ENCODE measurements around the gene YIPF5. TPM values are rescaled to one million over a fixed set of nuclear protein-coding genes. Genes with fewer than 3 reads are reported as not detected.

The YIPF5 gene
- total RNA-seq, 1 donor from 2014 or later, result 42.5 TPM

DNA sequence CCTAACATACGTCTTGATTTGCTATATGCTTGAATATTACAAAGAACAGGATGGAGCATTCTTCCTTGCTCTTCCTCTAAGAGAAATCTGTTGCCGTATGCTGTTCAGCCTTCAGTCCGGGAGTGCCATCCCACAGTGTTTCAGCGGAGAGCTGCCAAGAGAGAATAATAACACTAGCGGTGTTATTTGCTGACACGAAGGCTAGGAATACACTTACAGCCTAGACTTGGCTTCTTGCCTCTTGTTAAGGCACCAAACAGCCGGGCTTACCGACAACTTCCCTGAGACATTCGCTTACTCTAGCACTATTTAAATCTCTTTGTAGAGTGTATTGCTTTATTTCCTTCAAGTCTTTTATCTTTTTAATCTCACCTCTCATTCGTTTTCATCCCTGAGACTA is 31.6 kb upstream of the YIPF5 start:
- no peaks in the 10 kb centered on the region for H3K27me3 Mint-ChIP-seq (ENCODE audit: unreplicated experiment)
- no peaks in the 10 kb centered on the region for H3K9me3 Mint-ChIP-seq (ENCODE audit: unreplicated experiment)
- no peak for DNase-seq
- H3K27ac Mint-ChIP-seq (ENCODE audit: unreplicated experiment), result no peak overlapping the region
- H3K36me3 Mint-ChIP-seq (ENCODE audit: unreplicated experiment), result no peaks in the 10 kb centered on the region
- H3K4me3 Mint-ChIP-seq (ENCODE audit: unreplicated experiment), result no peak overlapping the region
- TF ChIP-seq, protein P1, sequence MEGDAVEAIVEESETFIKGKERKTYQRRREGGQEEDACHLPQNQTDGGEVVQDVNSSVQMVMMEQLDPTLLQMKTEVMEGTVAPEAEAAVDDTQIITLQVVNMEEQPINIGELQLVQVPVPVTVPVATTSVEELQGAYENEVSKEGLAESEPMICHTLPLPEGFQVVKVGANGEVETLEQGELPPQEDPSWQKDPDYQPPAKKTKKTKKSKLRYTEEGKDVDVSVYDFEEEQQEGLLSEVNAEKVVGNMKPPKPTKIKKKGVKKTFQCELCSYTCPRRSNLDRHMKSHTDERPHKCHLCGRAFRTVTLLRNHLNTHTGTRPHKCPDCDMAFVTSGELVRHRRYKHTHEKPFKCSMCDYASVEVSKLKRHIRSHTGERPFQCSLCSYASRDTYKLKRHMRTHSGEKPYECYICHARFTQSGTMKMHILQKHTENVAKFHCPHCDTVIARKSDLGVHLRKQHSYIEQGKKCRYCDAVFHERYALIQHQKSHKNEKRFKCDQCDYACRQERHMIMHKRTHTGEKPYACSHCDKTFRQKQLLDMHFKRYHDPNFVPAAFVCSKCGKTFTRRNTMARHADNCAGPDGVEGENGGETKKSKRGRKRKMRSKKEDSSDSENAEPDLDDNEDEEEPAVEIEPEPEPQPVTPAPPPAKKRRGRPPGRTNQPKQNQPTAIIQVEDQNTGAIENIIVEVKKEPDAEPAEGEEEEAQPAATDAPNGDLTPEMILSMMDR (IDR thresholded peaks at IDR 0.05; ENCODE audit: partially characterized antibody, unreplicated experiment), result no peak
- peaks cover 8% of the 10 kb centered on the region for H3K4me1 Mint-ChIP-seq (ENCODE audit: low read depth, unreplicated experiment)

DNA sequence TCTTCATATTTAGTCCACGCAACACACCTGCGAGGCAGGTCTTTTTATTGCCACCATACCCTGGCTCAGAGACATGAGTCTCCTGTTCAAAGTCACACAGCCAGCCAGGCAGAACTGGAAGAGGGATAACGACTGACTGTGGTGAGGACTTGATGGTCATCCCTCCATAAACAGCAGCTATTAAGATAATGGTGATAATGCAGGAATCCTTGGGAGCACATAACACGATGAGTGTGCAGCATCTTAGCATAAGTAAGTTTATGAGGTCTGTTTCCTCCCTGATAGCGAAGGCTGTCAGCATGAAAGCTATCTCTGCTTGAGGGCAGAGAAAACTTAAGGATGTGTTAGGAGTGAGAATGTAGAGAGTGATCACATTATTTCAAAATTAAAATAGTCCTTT is 31.1 kb upstream of the YIPF5 start:
- Mint-ChIP-seq H3K4me3 (ENCODE audit: unreplicated experiment) (no peak overlapping the region), H3K27ac (ENCODE audit: unreplicated experiment) (no peak overlapping the region), H3K9me3 (ENCODE audit: unreplicated experiment) (no peaks in the 10 kb centered on the region), H3K4me1 (ENCODE audit: low read depth, unreplicated experiment) (peaks cover 8% of the 10 kb centered on the region), H3K27me3 (ENCODE audit: unreplicated experiment) (no peaks in the 10 kb centered on the region), H3K36me3 (ENCODE audit: unreplicated experiment) (no peaks in the 10 kb centered on the region)
- TF ChIP-seq, protein P1 (IDR thresholded peaks at IDR 0.05; ENCODE audit: partially characterized antibody, unreplicated experiment), result no peak
- no peak for DNase-seq

DNA sequence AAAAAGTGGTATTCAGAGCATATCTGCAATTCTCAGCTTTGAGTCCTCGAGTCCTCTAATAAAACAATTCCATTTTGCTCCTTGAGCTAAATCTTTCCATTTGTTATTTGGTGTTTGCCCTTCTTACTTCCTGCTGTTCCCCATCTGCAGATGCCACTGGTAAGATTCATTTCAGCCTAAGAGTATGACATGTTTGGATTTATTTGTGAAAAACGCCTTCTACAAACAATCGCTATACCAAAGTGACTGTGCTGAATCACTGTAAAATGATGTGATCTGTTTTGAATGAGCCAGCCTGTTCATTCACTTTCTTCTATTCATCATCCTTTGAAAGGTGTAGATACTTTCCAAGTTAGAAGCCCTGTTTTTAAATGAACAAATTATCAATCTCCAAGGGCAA is 27.9 kb upstream of the YIPF5 start:
- no peak for DNase-seq
- TF ChIP-seq, protein P1 (IDR thresholded peaks at IDR 0.05; ENCODE audit: partially characterized antibody, unreplicated experiment), result no peak
- Mint-ChIP-seq H3K27ac (ENCODE audit: unreplicated experiment) (no peak overlapping the region), H3K4me3 (ENCODE audit: unreplicated experiment) (no peak overlapping the region), H3K4me1 (ENCODE audit: low read depth, unreplicated experiment) (no peaks in the 10 kb centered on the region), H3K27me3 (ENCODE audit: unreplicated experiment) (no peaks in the 10 kb centered on the region), H3K36me3 (ENCODE audit: unreplicated experiment) (no peaks in the 10 kb centered on the region), H3K9me3 (ENCODE audit: unreplicated experiment) (no peaks in the 10 kb centered on the region)

DNA sequence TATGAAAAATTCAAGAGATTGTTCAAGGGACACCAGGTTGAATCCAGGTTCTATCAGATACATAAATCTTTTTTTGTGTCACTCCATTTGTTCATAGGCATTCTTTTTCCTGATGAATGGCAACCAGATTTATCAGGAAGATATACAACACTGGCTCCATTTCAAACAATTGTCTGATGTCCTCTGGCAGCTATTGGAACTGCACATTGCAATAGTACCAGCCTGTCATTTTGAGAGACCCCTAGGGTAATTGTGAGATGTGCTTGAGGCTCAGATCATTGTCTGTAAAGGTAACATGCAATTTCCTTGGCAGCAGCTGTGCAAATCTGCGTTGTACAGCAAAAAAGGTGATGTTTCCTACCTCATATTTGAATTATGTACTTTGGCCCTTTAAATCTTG is 26.2 kb upstream of the YIPF5 start:
- Mint-ChIP-seq H3K4me3 (ENCODE audit: unreplicated experiment) (no peak overlapping the region), H3K9me3 (ENCODE audit: unreplicated experiment) (no peaks in the 10 kb centered on the region), H3K27me3 (ENCODE audit: unreplicated experiment) (no peaks in the 10 kb centered on the region), H3K27ac (ENCODE audit: unreplicated experiment) (no peak overlapping the region), H3K36me3 (ENCODE audit: unreplicated experiment) (no peaks in the 10 kb centered on the region), H3K4me1 (ENCODE audit: low read depth, unreplicated experiment) (no peaks in the 10 kb centered on the region)
- TF ChIP-seq, protein P1 (IDR thresholded peaks at IDR 0.05; ENCODE audit: partially characterized antibody, unreplicated experiment), result peak; percentile 64
- no peak for DNase-seq

DNA sequence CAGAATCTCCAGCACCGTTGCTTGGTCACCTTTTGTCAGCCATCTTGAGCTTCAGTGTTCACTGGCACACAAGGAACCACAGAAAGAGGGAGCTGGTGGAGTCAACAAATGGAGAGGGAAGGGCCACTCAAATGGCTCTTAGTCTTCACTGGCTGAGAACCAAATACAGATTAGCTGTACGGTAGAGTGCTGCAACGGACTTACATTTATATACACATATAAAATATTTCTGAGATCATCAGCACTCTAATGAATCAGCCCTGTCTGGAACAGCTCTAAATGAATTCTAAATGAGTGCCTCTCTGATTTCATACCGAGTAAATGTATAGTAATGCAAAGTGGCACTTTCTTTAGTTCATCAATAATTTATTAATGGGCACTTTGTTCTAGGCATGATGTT is 25.0 kb upstream of the YIPF5 start:
- TF ChIP-seq, protein P1 (IDR thresholded peaks at IDR 0.05; ENCODE audit: partially characterized antibody, unreplicated experiment), result no peak
- DNase-seq, result no peak
- Mint-ChIP-seq H3K27me3 (ENCODE audit: unreplicated experiment) (no peaks in the 10 kb centered on the region), H3K4me3 (ENCODE audit: unreplicated experiment) (no peak overlapping the region), H3K27ac (ENCODE audit: unreplicated experiment) (no peak overlapping the region), H3K9me3 (ENCODE audit: unreplicated experiment) (no peaks in the 10 kb centered on the region), H3K36me3 (ENCODE audit: unreplicated experiment) (no peaks in the 10 kb centered on the region), H3K4me1 (ENCODE audit: low read depth, unreplicated experiment) (no peaks in the 10 kb centered on the region)
